Dendritic cell treated with granulocyte-macrophage colony-stimulating factor and Interleukin-4, amounts not matched to agents 40 ng/mL and 50 ng/mL, for 4 days (primary cell): ENCODE results near the gene RND2.

ENCODE experiments used
- H3K27ac Mint-ChIP-seq: one replicate; pipeline ENCODE4 v1.8.0; 2022; ENCODE audit warnings: mild to moderate bottlenecking, mixed read lengths
- H3K27me3 Mint-ChIP-seq: one replicate; pipeline ENCODE4 v1.8.0; 2022; ENCODE audit warnings: mild to moderate bottlenecking, mixed read lengths
- H3K36me3 Mint-ChIP-seq: one replicate; pipeline ENCODE4 v1.8.0; 2022; ENCODE audit warnings: low read depth, mixed read lengths
- H3K4me1 Mint-ChIP-seq: one replicate; pipeline ENCODE4 v1.8.0; 2022; ENCODE audit warnings: low read depth, mixed read lengths
- H3K4me3 Mint-ChIP-seq: one replicate; pipeline ENCODE4 v1.8.0; 2022; ENCODE audit warnings: mild to moderate bottlenecking, moderate library complexity, mixed read lengths
- H3K9me3 Mint-ChIP-seq: one replicate; pipeline ENCODE4 v1.8.0; 2022; ENCODE audit warnings: mixed read lengths
- intact Hi-C: fragments of 100-400 bp; cut with micrococcal nuclease; formaldehyde crosslinking; loops from one replicate; pipeline ENCODE4 v1.15.0; 2022

Gene RND2

DNA sequence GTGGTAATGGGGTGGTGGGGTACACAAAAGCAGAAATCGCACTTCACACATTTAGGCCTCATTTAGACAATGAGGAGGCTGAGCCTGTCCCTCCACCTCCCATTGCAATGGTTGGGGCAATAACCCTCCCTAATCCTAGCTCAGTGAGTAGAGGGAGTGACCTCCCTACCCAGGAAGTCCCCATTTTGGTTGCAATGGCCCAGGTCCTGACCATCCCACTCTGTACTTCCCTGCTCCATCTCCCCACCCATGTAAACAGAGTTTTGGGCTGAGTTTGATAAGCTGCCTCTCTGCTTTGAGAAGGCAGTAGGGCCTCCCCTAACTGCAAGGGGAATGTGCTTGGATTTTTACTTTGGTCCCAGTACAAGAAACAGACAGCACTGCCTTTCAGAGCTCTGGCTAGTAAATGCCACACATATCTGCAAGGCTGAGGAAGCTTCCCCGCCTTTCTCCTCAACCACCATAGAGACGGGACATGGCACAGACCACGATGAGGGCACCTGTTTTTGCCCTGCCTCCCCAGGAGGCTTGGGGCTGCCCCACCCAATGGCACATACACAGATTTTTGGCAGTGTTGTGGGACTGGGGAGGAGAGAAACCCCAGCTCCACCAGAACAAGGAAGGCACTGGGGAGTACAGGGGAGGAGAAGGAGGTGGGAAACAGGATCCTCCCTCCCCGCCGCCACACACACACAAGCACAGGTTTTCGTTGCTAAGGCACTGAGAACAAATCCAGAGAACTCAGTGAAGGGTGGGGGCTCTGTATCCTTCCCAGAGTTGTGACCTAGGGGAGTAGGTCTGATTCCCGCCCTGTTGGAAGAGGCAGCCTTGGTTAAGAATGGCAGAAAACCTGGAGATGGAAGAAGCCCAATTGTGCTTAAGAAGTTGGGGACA, 10.1 kb upstream of the RND2 start:
- Mint-ChIP-seq H3K36me3 (peaks cover 89% of the 10 kb centered on the region), H3K4me1 (peaks cover 79% of the 10 kb centered on the region), H3K27me3 (no peaks in the 10 kb centered on the region), H3K9me3 (no peaks in the 10 kb centered on the region), H3K27ac (peak overlapping the region; percentile 73), H3K4me3 (no peak overlapping the region)
- intact Hi-C loops = no loop called here

- Mint-ChIP-seq H3K4me3 (no peak overlapping the region), H3K27me3 (no peaks in the 10 kb centered on the region), H3K27ac (peak overlapping the region; percentile 73), H3K36me3 (peaks cover 89% of the 10 kb centered on the region), H3K9me3 (no peaks in the 10 kb centered on the region), H3K4me1 (peaks cover 79% of the 10 kb centered on the region)
- intact Hi-C loops = no loop called here
Observed at GRCh38 chr17:43015579-43015978, 9.5 kb upstream of the RND2 start.

GRCh38 chr17:43016216-43016615, 8.8 kb upstream of the RND2 start:
- H3K36me3 Mint-ChIP-seq = peaks cover 94% of the 10 kb centered on the region
- intact Hi-C loops = no loop called here
- peaks cover 82% of the 10 kb centered on the region for H3K4me1 Mint-ChIP-seq
- H3K9me3 Mint-ChIP-seq = no peaks in the 10 kb centered on the region
- H3K4me3 Mint-ChIP-seq = no peak overlapping the region
- H3K27ac Mint-ChIP-seq = no peak overlapping the region
- no peaks in the 10 kb centered on the region for H3K27me3 Mint-ChIP-seq

DNA sequence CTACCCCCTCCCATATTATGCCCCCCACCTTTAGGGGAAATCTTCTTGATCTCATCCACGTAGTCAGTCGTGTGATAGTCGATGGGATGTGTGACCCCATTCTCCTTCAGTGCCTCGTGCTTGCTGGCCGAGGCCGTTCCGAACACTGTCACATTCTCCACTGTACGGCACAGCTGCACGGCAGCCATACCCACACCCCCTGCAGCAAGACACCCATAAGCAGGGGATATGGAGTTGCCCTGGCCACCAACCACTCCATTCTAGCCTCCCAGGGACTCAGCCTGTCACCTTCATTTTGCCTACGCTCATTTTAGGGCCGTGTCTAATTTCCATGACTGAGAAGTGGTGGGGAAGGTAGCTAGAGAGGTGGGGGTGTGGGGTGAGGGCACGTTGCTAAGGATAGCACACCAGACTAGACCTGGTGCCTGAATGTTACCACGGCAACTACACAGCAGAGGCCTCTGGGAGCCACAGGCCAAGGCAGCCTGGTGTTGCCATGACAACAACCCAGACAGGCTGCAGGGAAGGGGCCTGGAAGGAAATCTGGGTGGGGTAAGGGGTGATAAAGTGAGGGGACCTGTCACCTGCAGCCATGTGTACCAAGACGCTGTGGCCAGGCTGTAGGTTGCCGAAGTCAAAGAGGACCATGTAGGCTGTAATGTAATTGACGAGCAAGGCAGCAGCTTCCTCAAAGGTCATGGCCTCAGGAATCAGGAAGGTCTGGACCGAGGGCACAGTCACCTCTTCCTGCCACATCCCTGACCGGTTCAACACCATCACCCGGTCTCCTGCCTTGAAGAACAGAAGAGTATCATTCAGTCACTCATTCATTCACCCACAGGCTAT, 6.8 kb upstream of the RND2 start:
- peaks cover 69% of the 10 kb centered on the region for H3K4me1 Mint-ChIP-seq
- H3K27ac Mint-ChIP-seq = no peak overlapping the region
- H3K9me3 Mint-ChIP-seq = no peaks in the 10 kb centered on the region
- intact Hi-C loops = no loop called here
- H3K4me3 Mint-ChIP-seq = no peak overlapping the region
- peaks cover 88% of the 10 kb centered on the region for H3K36me3 Mint-ChIP-seq
- no peaks in the 10 kb centered on the region for H3K27me3 Mint-ChIP-seq

- no peaks in the 10 kb centered on the region for H3K27me3 Mint-ChIP-seq
- peak overlapping the region; percentile 69 for H3K27ac Mint-ChIP-seq
- H3K36me3 Mint-ChIP-seq = peaks cover 81% of the 10 kb centered on the region
- H3K4me3 Mint-ChIP-seq = no peak overlapping the region
- intact Hi-C loops = no loop called here
- peaks cover 62% of the 10 kb centered on the region for H3K4me1 Mint-ChIP-seq
- no peaks in the 10 kb centered on the region for H3K9me3 Mint-ChIP-seq
Observed at GRCh38 chr17:43018932-43019331, 6.1 kb upstream of the RND2 start.

GRCh38 chr17:43019418-43019817, 5.6 kb upstream of the RND2 start:
- Mint-ChIP-seq H3K9me3 (no peaks in the 10 kb centered on the region), H3K27ac (peak overlapping the region; percentile 69), H3K27me3 (peaks cover 3% of the 10 kb centered on the region), H3K4me3 (peak overlapping the region; percentile 98), H3K36me3 (peaks cover 76% of the 10 kb centered on the region), H3K4me1 (peaks cover 60% of the 10 kb centered on the region)
- intact Hi-C loops = no loop called here

GRCh38 chr17:43020030-43020621, 4.9 kb upstream of the RND2 start:
- Mint-ChIP-seq H3K4me1 (peaks cover 60% of the 10 kb centered on the region), H3K9me3 (no peaks in the 10 kb centered on the region)
- intact Hi-C loops = loop anchor here (5.0 kb wide), 1 partner anchor 107 kb away; the partner anchor contains the start of gene BRCA1

GRCh38 chr17:43020789-43021740, 4.0 kb upstream of the RND2 start:
- Mint-ChIP-seq H3K9me3 (no peaks in the 10 kb centered on the region), H3K27ac (peak overlapping the region; percentile 91), H3K4me3 (peak overlapping the region; percentile 98), H3K36me3 (peaks cover 60% of the 10 kb centered on the region), H3K27me3 (peaks cover 13% of the 10 kb centered on the region), H3K4me1 (peaks cover 54% of the 10 kb centered on the region)
- intact Hi-C loops = loop anchor here (5.0 kb wide), 1 partner anchor 106 kb away; the partner anchor contains the start of gene BRCA1

More at GRCh38 chr17:43020030-43020621, 4.9 kb upstream of the RND2 start:
- Mint-ChIP-seq H3K36me3 (peaks cover 69% of the 10 kb centered on the region), H3K4me3 (peak overlapping the region; percentile 98), H3K27ac (peak overlapping the region; percentile 91), H3K27me3 (peaks cover 8% of the 10 kb centered on the region)

GRCh38 chr17:43021741-43022512, 3.1 kb upstream of the RND2 start, which contains the start of gene VAT1:
VAT1 (minus strand) TSS chr17:43022385; CDS start chr17:43022322, 63 bp downstream.
- Mint-ChIP-seq H3K36me3 (peaks cover 51% of the 10 kb centered on the region), H3K27me3 (peaks cover 13% of the 10 kb centered on the region), H3K4me1 (peaks cover 48% of the 10 kb centered on the region), H3K9me3 (no peaks in the 10 kb centered on the region), H3K4me3 (peak within 1 kb of the TSS; percentile 98), H3K27ac (peak within 1 kb of the TSS; percentile 91)
- intact Hi-C loops = loop anchor here (5.0 kb wide), 1 partner anchor 105 kb away; the partner anchor contains the start of gene BRCA1

- intact Hi-C loops = loop anchor here (2.0 kb wide), 1 partner anchor 144 kb away; no protein-coding TSS in a partner anchor
- Mint-ChIP-seq H3K27me3 (peaks cover 16% of the 10 kb centered on the region), H3K36me3 (peaks cover 20% of the 10 kb centered on the region), H3K4me1 (peaks cover 36% of the 10 kb centered on the region), H3K4me3 (peak overlapping the region; percentile 34), H3K9me3 (no peaks in the 10 kb centered on the region), H3K27ac (peak overlapping the region; percentile 83)
Observed at GRCh38 chr17:43025290-43025657, 243 bp downstream of the RND2 start.

DNA sequence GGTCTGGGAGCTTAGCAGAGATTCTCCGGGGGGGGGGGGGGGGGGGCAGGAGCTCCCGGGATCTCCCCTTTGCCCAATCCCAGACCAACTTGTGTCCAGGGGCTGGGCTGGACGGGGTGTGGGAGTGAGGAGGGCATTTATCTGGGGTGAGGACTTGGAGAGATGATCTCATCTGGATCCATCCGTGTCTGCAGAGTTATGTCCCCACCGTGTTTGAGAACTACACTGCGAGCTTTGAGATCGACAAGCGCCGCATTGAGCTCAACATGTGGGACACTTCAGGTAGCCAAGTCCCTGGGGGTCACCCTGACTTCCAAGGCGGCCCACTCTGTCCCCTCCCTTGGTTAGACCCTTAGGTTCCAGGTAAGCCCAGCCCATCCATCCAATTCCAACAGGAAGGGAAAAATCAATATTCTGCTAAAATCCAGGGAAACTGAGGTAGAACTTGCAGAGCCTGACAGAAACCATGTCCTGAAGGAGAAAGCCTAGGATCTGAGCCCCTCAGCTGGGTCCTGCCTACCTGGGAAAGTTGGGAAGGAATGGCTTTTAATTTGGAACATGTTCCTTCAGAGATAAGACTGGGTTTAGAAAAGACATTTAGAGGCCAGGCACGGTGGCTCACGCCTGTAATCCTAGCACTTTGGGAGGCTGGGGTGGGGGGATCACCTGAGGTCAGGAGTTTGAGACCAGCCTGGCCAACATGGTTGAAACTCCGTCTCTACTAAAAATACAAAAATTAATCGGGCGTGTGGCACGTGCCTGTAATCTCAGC, 921 bp downstream of the RND2 start:
- Mint-ChIP-seq H3K27me3 (peaks cover 16% of the 10 kb centered on the region), H3K4me3 (peak overlapping the region; percentile 34), H3K9me3 (no peaks in the 10 kb centered on the region), H3K36me3 (peaks cover 14% of the 10 kb centered on the region), H3K4me1 (peaks cover 30% of the 10 kb centered on the region), H3K27ac (no peak overlapping the region)
- intact Hi-C loops = loop anchor here (2.0 kb wide), 1 partner anchor 143 kb away; no protein-coding TSS in a partner anchor
